NCI-H748 (cell line): ENCODE measurements around the gene INPP1.

Experiments
- DNase-seq: peaks from one replicate; lab custom pipeline; 2025; ENCODE audit not compliant: unreplicated experiment; lab: John Stamatoyannopoulos, UW

INPP1 gene

DNA sequence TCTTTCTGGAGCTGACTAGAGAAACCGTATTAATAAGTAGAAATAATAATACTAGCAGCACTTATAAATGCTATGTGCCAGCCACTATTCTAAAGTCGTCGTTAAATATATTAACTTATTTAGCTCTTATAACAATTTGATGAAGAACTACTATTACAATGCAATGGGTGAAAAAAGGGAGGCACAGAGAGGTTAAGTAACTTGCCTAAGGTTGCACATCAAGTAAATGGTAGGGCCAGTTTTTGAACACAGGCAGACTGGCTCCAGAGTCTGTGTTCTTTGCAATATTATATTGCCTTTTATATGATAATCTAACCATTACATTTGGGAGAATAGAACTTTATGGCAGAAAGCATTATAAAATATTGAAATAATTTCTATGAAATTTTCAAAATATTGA lies 17.6 kb downstream of the INPP1 start:
- DNase-seq, result no peak

DNA sequence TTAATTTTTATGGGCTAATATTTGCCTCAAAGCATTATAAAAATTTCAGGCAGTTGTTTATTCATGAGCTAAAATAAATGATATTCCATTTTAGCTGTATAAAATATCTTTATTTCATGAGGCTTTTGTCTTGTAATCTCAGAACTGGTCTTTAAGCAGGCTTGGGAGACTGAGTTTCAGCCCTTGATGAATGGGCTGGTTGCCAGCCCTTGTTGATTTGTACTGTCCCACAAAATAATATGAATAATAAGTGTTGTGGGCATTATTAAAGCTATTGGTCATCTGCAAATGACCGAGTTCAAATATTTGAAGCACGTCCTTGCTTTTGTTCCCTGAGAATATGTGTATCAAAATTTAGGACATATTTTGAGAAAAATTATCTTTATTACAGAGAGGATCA lies 18.2 kb downstream of the INPP1 start:
- no peak for DNase-seq

DNA sequence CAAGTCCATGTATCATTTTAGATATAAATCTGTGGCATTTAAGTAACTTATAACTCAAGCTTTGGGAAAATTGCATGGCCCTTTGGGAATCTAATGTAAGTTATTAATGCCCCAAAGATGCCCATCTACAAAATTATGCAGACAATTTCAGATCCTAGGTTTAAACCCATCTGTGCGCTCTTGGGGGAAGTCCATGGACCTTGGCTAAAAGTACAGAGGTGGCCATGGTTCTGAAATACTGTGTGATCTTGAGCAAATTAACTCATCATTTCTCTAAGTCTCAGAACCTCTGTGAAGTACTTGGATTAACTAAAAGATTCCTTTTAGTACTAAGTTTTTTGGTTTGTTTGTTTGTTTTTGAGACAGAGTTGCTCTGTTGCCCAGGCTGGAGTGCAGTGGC lies 19.5 kb downstream of the INPP1 start:
- no peak for DNase-seq

DNA sequence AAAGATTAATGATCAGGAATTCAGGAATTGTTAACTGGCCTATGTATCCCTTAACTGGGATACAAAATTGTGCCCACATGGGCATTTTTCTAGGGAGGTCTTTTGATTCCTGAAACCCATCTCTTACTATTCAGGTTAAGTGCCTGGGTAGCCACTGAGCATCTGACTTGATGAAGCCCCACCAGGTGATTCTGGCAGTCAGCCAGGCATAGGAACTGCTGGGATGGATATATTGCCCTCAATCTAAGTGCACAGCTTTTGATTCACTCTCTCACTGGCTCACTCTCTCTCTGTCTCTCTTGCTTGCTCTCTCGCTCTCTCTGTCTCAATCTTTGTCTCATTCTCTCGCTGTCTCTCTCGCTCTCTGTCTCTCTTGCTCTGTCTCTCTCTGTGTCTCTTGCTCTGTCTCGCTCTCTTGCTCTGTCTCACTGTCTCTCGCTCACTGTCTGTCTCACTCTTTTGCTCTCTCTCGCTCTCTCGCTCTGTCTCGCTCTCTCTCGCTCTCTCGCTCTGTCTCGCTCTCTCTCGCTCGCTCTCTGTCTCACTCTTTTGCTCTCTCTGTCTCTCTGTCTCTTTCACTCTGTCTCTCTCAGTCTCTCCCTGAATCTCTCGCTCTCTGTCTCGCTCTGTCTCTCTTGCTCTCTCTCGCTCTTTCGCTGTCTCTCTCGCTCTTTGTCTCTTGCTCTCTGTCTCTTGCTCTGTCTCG lies 22.3 kb downstream of the INPP1 start:
- peak; percentile 84 for DNase-seq

DNA sequence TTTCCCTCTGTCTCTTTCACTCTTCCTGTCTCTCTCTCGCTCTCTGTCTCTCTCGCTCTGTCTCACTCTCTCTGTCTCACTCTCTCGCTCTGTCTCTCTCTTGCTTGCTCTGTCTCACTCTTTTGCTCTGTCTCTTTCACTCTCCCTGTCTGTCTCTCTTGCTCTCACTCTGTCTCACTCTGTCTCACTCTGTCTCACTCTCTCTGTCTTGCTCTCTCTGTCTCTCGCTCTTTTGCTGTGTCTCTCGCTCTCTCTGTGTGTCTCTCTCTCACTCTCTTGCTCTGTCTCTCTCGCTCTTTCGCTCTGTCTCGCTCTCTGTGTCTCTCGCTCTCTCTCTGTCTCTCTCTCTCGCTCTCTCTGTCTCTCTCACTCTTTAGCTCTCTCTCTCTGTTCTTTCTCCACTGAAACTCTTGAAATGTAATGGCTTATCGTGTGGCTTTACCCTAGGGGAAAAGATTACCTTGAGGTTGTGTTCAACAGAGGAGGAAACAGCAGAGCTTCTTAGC lies 22.9 kb downstream of the INPP1 start:
- no peak for DNase-seq

DNA sequence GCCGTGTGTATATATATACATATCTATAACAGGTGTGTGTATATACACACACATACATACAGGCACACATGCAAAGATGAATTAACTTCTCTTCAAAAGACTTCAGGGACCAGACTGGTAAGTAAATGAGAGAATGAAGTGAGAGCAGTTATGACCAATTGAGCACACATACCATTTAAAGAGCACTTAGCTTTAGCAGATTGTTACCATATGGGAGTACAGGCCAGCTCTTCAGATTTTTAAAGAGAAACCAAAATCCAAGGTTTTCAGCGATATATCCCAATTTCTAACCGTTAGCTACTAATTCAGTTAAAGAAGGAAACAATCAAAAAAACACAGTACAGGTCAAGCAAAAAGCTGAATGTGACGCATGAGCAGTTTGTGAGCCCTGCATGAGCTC lies 23.7 kb downstream of the INPP1 start:
- DNase-seq, result no peak

DNA sequence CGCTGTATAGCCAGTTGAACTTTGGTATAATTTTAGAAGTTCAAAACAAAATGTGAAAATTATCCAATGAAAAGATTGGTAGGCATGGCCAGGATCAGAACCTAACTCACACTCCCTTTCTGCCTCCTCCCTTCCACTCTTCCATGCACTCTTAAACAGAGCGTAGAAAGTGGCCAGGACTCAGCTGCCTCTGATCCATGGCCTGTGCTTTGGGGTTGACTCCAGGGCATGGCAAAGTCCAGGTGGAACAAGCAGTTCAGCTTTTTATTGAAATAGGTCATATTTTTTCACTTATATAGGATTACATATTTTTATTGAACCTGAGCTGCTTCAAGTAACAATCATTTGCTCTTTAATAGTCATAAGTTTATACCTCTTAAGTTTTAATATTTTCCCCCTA lies 26.2 kb downstream of the INPP1 start:
- no peak for DNase-seq

DNA sequence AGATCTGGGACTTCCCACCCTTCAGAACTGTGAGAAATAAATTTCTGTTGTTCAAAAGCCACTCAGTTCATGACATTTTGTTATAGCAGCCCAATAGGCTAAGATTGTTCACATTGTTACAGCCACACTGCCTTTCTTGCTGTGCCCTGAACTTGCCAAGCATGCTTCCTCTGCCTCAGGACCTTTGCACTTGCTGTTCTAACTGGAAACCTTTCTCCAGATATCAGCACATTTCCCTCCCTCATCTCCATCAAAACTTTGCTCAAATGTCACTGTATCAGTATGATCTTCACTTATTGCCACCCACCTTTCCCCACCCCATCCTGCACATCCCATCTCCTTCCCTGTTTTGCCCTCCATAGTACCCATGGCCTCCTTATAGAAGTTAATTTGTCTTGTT lies 32.7 kb downstream of the INPP1 start:
- no peak for DNase-seq

DNA sequence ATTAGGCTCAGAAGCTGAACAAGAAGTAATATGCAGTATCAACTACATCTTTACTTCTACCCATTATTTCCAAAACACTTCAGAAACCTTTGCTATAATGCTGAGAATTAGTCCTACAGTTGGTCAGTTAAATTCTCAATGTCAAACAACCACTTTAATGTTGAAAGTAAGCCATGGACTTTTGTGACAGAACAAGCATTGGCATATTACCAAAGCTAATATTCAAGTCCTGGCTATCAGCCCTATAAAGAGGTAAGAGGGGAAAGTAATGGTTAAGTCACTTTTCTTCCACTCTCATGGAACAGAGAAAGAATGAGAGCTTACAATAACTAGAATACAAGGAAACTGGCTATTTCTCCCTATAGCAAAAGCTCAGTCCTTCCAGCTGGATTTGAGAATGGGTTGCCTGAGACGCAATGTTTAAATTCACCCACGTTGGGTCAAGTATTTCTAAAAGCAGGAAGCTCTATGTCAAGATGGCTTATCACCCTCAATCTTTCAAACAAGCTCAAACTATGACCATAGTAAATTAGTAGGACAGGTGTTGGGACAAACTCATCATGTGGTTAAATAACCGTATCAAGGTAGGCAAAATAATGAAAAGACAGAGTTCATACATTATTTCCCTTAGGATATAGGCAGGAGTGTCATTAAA lies 33.3 kb downstream of the INPP1 start:
- DNase-seq, result no peak

DNA sequence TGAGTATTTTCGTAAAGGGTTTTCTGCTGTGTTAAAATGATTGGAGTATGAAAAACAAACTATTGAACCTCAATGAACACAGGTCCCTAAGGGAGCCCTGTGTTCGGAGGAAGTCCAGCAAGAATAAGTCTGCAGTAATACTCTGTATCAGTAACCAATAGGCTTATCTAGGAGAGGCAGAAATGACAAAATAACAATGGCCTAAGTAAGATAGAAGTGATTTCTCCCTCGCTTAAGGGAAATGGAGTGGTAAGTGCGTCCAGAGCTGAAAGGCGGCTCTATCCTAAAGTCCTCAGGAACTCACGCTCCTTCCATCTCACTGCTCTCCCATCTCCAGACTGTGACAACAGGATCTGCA lies 35.5 kb downstream of the INPP1 start:
- DNase-seq, result no peak

DNA sequence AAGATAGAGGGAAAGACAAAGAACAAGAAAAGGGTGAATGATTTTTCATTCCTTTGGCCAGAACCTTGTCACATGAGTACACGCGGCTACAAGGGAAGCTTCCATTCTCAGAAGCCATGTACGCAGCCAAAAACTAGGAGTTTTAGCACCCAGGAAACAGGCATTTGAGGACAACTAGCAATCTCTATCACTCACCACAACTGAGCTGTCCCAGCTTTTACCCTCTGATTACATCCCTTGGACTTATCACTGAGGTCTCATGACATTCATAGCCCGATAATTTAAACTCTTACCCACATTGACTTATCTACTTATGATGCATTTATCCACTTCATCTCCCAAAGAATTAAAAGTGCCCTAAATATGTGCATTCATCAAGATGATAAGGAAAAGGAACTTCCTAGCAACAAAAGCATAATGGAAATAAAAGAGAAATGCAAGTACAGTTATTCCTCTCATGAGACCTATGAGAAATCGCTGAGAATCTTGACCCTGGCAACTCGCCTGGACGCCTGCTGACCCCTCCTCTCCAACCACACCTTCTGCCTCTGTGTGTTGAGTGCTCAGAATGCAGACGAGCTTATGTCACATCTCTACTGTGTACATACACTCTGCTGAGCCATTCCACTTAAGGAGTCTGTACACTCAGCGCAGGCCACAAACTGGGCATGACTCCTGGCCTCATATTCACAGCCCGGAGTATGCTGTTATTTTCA lies 36.0 kb downstream of the INPP1 start:
- peak; percentile 65 for DNase-seq

DNA sequence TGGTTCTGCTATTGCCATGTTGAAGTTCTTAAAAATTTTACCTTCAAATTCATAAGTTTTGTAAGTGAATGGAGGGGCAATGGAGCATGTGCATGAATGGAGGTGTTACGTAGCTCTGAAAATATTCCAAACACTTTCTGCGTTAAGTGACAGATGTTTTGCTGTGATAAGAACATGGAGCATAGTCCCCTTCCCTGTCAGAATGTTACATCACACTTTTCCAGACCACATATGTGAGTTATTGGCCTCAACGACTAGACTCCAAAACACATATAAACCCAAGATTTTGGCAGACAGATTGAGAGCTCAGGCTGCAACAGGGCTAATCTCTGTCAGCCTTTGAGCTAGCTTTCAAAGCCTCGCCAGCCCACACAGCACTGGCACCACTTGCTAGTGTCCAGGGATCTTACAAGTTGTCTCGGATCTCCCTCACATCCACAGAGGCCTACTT lies 37.6 kb downstream of the INPP1 start:
- DNase-seq, result no peak

DNA sequence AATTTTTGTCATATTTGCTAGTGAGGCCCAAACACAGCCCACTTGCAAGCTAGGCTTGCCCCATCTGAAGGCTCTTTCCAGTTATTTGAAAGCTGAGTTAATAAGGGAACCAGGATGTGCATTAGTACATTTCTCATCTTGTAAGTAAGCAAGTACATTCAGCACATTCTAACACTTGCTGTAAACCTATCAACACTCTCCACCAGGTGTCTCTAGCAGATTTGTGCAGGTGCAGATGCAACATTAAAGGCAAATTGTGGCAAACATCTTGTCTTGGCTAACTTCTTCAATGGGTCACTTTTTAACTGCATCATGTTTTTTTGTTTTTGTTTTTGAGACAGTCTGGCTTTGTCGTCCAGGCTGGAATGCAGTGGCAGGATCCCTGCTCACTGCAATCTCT lies 39.5 kb downstream of the INPP1 start:
- DNase-seq, result peak; percentile 89

DNA sequence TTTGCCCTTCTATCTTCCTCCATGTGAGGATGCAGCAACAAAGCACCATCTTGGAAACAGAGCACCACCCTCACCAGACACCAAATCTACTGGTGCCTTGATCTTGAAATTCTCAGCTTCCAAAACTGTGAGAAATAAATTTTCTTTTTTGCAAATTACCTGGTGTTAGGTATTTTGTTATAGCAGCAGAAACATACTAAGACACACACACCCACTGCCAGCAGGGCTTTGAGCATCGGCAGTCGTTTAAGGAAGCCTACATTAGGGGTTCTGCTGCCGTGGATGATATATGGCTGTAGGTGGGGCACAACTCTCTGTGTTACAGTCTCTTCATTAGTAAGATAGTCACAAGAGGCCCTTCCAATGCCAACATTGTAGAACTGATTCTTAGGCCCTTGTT lies 44.0 kb downstream of the INPP1 start:
- no peak for DNase-seq

DNA sequence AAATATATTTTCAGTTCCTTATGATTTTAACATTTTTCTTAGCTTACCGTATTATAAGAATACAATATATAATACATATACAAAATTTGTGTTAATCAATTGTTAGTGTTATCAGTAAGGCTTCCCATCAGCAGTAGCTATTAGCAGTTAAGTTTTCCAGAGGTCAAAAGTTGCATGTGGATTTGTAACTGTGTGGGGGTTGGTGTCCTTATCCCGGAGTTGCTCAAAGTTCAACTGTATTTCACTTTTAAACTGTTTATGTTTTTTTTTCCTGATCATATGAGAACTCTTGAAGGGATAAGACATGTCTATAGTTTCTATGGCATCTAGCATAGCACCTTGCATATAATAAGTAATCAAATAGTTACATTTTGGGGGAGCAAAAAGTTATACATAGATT lies 52.9 kb downstream of the INPP1 start:
- DNase-seq, result no peak

DNA sequence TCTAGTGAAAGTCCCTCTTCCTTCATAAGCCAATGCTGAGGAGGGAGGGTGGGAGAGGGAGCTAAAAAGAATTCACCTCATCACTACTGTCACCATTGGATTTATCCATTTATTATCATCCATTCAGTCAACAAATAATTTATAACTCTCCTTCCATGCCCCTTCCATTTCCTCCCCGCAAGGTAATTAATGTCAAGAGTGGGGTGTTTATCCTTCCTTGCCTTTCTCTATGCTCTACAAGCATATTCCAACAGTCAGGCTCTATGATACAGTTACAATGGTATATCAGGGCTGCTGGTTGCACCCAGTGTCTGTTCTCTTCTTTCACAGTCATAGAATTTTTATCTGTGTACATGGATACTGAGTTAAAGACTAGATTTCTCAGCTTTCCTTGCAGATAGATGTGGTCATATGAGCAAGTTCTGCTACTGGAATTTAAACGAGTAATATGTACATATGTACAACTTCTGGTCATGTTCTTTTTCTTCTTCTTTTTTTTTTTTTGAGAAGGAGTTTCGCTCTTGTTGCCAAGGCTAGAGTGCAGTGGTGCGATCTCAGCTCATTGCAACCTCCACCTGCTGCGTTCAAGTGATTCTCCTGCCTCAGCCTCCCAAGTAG lies 59.7 kb downstream of the INPP1 start:
- DNase-seq, result no peak

DNA sequence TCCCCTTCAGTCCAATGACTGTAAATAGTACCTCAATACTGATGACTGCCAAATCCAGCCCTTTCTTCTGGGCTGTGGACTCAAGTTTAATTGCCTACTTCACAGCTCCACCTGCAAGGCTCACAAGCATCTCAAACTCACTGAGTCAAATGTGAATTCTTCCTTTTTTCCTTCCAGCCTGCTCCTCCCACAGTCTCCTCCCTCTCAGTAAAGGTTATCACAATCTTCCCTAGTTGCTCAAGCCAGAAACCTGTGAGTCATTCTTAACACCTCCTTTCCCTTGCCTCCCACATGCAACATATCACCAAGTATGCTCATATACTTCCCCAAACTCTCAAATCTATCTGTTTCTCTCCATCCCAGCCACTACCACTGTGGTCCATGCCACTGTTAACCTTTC lies 61.1 kb downstream of the INPP1 start:
- no peak for DNase-seq

DNA sequence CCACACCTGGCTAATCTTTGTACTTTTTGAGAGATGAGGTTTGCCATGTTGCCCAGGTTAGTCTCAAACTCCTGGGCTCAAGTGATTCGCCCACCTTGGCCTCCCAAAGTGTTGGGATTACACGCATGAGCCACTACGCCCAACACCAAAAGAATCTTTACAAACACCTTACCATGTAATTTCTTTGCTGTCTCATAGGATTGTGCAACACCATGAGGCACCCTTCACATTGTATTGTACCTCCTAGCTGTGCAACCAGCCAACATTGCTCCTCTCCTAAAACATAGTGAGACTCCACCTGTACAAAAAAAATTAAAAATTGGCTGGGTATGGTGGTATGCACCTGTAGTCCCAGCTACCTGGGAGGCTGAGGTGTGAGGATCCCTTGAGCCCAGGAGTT lies 61.7 kb downstream of the INPP1 start:
- no peak for DNase-seq

DNA sequence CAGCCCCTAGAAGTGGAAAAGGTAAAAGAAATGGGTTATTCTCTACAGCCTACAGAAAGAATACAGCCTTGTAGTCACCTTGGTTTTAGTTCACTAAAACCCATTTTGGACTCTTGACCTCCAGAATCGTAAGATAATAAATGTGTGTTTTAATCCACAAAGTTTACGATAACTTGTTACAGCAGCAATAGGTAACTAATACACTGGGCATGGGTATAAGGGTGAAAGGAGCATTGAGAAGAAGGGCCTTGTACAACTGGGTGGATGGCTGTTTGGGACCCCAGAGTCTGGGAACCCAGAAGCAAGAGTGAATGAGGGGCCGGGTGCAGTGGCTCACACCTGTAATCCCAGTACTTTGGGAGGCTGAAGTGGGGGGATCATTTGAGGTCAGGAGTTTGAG lies 62.6 kb downstream of the INPP1 start:
- no peak for DNase-seq

DNA sequence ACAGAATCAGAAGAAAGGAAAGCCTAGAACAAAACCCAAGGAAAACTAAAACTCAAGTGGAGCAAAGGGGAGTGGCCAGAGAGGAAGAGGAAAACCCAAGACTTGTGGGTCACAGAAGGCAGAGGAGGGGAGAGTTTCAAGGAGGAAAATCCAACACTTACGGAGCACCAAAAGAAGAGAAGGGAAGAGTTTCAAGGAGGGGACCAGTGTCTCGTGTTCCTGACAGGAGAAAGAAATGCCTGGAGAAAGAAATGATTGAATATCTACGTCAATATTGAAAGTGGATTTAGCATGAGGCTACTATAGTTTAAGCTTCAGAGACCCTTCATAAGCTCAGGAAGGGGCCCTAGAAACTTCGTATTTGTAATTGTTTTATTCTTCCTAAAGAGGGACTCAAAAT lies 63.4 kb downstream of the INPP1 start:
- DNase-seq, result no peak

DNA sequence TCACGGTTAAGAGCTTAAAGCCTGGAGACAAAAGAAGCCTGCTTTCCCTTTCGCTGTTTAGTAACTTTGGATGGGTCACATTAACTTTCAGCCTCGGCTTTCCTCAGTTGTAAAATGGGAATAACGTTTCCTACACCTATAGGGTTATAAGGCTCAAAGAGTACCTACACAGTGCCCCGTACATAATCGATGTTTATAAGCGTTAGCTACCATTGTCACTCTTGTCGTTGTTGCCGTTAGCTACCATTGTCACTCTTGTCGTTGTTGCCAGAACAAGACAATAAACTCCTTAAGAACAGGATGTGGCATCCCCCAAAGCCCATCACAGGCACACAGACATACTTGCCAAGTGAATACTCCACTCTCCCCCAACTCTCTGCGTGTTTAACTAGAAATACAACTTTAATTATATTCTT lies 63.9 kb downstream of the INPP1 start:
- DNase-seq, result peak; percentile 93
